ENCODE results near the gene TMEM139.
"Not testable (repeated sequence)": the region's sequence is repeated elsewhere in the genome, so short reads cannot be mapped to it uniquely, and the experiment has no call there.

Gene TMEM139

GRCh38 chr7:143259765-143260164, 25.0 kb upstream of the TMEM139 start:
- H3K9me3 ChIP-seq (ENCODE audit: severe bottlenecking): no peaks in the 10 kb centered on the region
- H3K36me3 ChIP-seq: no peaks in the 10 kb centered on the region
- TF ChIP-seq CTCF (IDR thresholded peaks at IDR 0.05; ENCODE audit: low read depth, low read length): no peak
- H3K27ac ChIP-seq: no peak overlapping the region
- no peak overlapping the region for H3K4me3 ChIP-seq (ENCODE audit: low read depth, low read length)
- no peak for DNase-seq
- no peaks in the 10 kb centered on the region for H3K27me3 ChIP-seq (ENCODE audit: insufficient read depth, low read depth, severe bottlenecking)

- no peak for DNase-seq
- no peak overlapping the region for H3K4me3 ChIP-seq (ENCODE audit: low read depth, low read length)
- no peaks in the 10 kb centered on the region for H3K9me3 ChIP-seq (ENCODE audit: severe bottlenecking)
- H3K27ac ChIP-seq: no peak overlapping the region
- TF ChIP-seq CTCF (IDR thresholded peaks at IDR 0.05; ENCODE audit: low read depth, low read length): no peak
- H3K36me3 ChIP-seq: no peaks in the 10 kb centered on the region
- no peaks in the 10 kb centered on the region for H3K27me3 ChIP-seq (ENCODE audit: insufficient read depth, low read depth, severe bottlenecking)
Observed at GRCh38 chr7:143261901-143262300, 22.9 kb upstream of the TMEM139 start.

- H3K36me3 ChIP-seq: peaks cover 11% of the 10 kb centered on the region
- no peaks in the 10 kb centered on the region for H3K27me3 ChIP-seq (ENCODE audit: insufficient read depth, low read depth, severe bottlenecking)
- no peaks in the 10 kb centered on the region for H3K9me3 ChIP-seq (ENCODE audit: severe bottlenecking)
- peak within 1 kb of the TSS; percentile 76 for H3K4me3 ChIP-seq (ENCODE audit: low read depth, low read length)
- peak; percentile 84 for DNase-seq
- H3K27ac ChIP-seq: peak within 1 kb of the TSS; percentile 78
- no peak for TF ChIP-seq CTCF (IDR thresholded peaks at IDR 0.05; ENCODE audit: low read depth, low read length)
Observed at GRCh38 chr7:143263266-143264195, 21.2 kb upstream of the TMEM139 start, which contains the start of gene GSTK1. Gene GSTK1, plus strand, starts transcription at chr7:143263441. Its CDS starts 73 bp downstream, at chr7:143263514.

GRCh38 chr7:143264196-143264568, 20.6 kb upstream of the TMEM139 start:
- not testable (repeated sequence) for H3K9me3 ChIP-seq (ENCODE audit: severe bottlenecking); H3K27me3 ChIP-seq (ENCODE audit: insufficient read depth, low read depth, severe bottlenecking); DNase-seq; H3K27ac ChIP-seq; H3K4me3 ChIP-seq (ENCODE audit: low read depth, low read length)
- peaks cover 11% of the 10 kb centered on the region for H3K36me3 ChIP-seq

GRCh38 chr7:143265017-143265693, 19.6 kb upstream of the TMEM139 start:
- Histone ChIP-seq H3K27ac (no peak overlapping the region), H3K27me3 (ENCODE audit: insufficient read depth, low read depth, severe bottlenecking) (no peaks in the 10 kb centered on the region), H3K36me3 (peaks cover 11% of the 10 kb centered on the region), H3K4me3 (ENCODE audit: low read depth, low read length) (no peak overlapping the region), H3K9me3 (ENCODE audit: severe bottlenecking) (no peaks in the 10 kb centered on the region)
- no peak for TF ChIP-seq CTCF (IDR thresholded peaks at IDR 0.05; ENCODE audit: low read depth, low read length)
- DNase-seq: no peak

- H3K4me3 ChIP-seq (ENCODE audit: low read depth, low read length): no peak overlapping the region
- H3K27me3 ChIP-seq (ENCODE audit: insufficient read depth, low read depth, severe bottlenecking): no peaks in the 10 kb centered on the region
- no peak for TF ChIP-seq CTCF (IDR thresholded peaks at IDR 0.05; ENCODE audit: low read depth, low read length)
- H3K36me3 ChIP-seq: peaks cover 14% of the 10 kb centered on the region
- DNase-seq: no peak
- H3K9me3 ChIP-seq (ENCODE audit: severe bottlenecking): no peaks in the 10 kb centered on the region
- no peak overlapping the region for H3K27ac ChIP-seq
Observed at GRCh38 chr7:143269251-143269650, 15.5 kb upstream of the TMEM139 start.

Measured in WERI-Rb-1 (cell line).